B cell (primary cell): ENCODE measurements around the gene USP2. TPM values are rescaled to one million over a fixed set of nuclear protein-coding genes. Genes with fewer than 3 reads are reported as not detected.

Source experiments
- ATAC-seq: fragments of 200-7000 bp; cut with Tn5 transposase; one replicate; pipeline ENCODE4 v1.10.0; 2021; ENCODE audit warnings: low read depth, mild to moderate bottlenecking, moderate number of reproducible peaks, moderate library complexity
- CTCF ChIA-PET: fragments of 350-600 bp; sonication (Branson Sonifier 250); formaldehyde crosslinking; loops from one replicate; lab custom pipeline; 2021; ENCODE audit warnings: antibody characterized with exemption, inconsistent platforms; lab: Charles Lee
- POLR2A ChIA-PET: fragments of 350-600 bp; sonication (Branson Sonifier 250); formaldehyde crosslinking; loops from one replicate; lab custom pipeline; 2021; ENCODE audit warnings: antibody characterized with exemption; lab: Charles Lee
- DNase-seq: peaks from one replicate; pipeline ENCODE4 v3.0.0; 2013
- H2AFZ ChIP-seq: 2 replicates; pipeline ENCODE4 v1.6.1; 2012; ENCODE audit warnings: mild to moderate bottlenecking, low read depth, low read length; ENCODE audit not compliant: insufficient read depth, poor library complexity, severe bottlenecking
- H3K27ac ChIP-seq, 2 donors: 1 replicate in 1 of 2; 2 replicates in 1 of 2; pipeline ENCODE4 v1.5.1; 2012 to 2013; ENCODE audit warnings: low read length in 2 of 2, mild to moderate bottlenecking in 2 of 2, moderate library complexity in 1 of 2
- H3K27me3 ChIP-seq, 4 experiments: fragments of 200-600 bp in 1 of 4; sonication (generic) in 1 of 4; replicated peaks in 1 of 4; 1 replicate in 2 of 4; 2 replicates in 2 of 4; pipeline versions ENCODE4 v1.6.1 to v1.7.0; 2013 to 2016; ENCODE audit warnings: low read length in 3 of 4, mild to moderate bottlenecking in 2 of 4, mixed read lengths in 1 of 4, moderate library complexity in 1 of 4; ENCODE audit not compliant: insufficient read depth in 4 of 4, control insufficient read depth in 3 of 4; ENCODE audit errors: control extremely low read depth in 1 of 4
- H3K36me3 ChIP-seq, 2 experiments: replicated peaks in 1 of 2; 1 replicate in 1 of 2; 2 replicates in 1 of 2; pipeline versions ENCODE4 v1.6.1 to v1.7.1; 2013; ENCODE audit warnings: low read length in 1 of 2; ENCODE audit not compliant: insufficient read depth in 2 of 2, control insufficient read depth in 1 of 2; ENCODE audit errors: control extremely low read depth in 1 of 2, extremely low read depth in 1 of 2
- H3K4me1 ChIP-seq, 2 donors: fragments of 200-600 bp in 1 of 2; sonication (generic) in 1 of 2; 1 replicate in 1 of 2; 2 replicates in 1 of 2; pipeline versions ENCODE4 v1.5.1 to v1.6.1; 2013 to 2017; ENCODE audit warnings: low read length in 2 of 2; ENCODE audit not compliant: control insufficient read depth in 2 of 2, insufficient read depth in 2 of 2
- H3K4me2 ChIP-seq: replicated peaks from 2 replicates; pipeline ENCODE3; 2012; ENCODE audit warnings: mild to moderate bottlenecking, low read depth, low read length; ENCODE audit not compliant: poor library complexity, severe bottlenecking
- H3K4me3 ChIP-seq, 5 experiments: fragments of 200-600 bp in 1 of 5; sonication (generic) in 1 of 5; 1 replicate in 3 of 5; 2 replicates in 2 of 5; pipeline versions ENCODE4 v1.5.1 to v1.7.0; 2011 to 2016; ENCODE audit warnings: low read length in 4 of 5, mild to moderate bottlenecking in 4 of 5, low read depth in 2 of 5, control low read depth in 1 of 5, moderate library complexity in 1 of 5; ENCODE audit not compliant: insufficient read depth in 1 of 5; ENCODE audit errors: control extremely low read depth in 1 of 5, extremely low read depth in 1 of 5
- H3K79me2 ChIP-seq: fragments of 200-600 bp; sonication (generic); one replicate; pipeline ENCODE4 v1.6.0; 2016; ENCODE audit warnings: low read length; ENCODE audit not compliant: control insufficient read depth, insufficient read depth
- H3K9ac ChIP-seq: fragments of 200-600 bp; sonication (generic); 2 replicates; pipeline ENCODE4 v1.6.1; 2017; ENCODE audit warnings: mild to moderate bottlenecking, low read length, moderate library complexity
- H3K9me3 ChIP-seq, 3 donors: one replicate each; pipeline versions ENCODE4 v1.6.1 to v1.7.1; 2013; ENCODE audit warnings: low read length in 2 of 3; ENCODE audit not compliant: control insufficient read depth in 2 of 3, insufficient read depth in 1 of 3; ENCODE audit errors: control extremely low read depth in 1 of 3
- H4K20me1 ChIP-seq: 2 replicates; pipeline ENCODE4 v1.6.0; 2012; ENCODE audit warnings: mild to moderate bottlenecking, low read length; ENCODE audit not compliant: insufficient read depth, control insufficient read depth, poor library complexity, severe bottlenecking
- H3K27ac Mint-ChIP-seq: one replicate; pipeline ENCODE4 v1.8.0; 2021; ENCODE audit warnings: mixed read lengths
- H3K27me3 Mint-ChIP-seq: one replicate; pipeline ENCODE4 v1.8.0; 2021; ENCODE audit warnings: mixed read lengths
- H3K4me1 Mint-ChIP-seq: one replicate; pipeline ENCODE4 v1.8.0; 2021; ENCODE audit warnings: mixed read lengths
- H3K4me3 Mint-ChIP-seq: one replicate; pipeline ENCODE4 v1.8.0; 2021; ENCODE audit warnings: mixed read lengths
- H3K9me3 Mint-ChIP-seq: one replicate; pipeline ENCODE4 v1.8.0; 2022; ENCODE audit warnings: mixed read lengths; ENCODE audit not compliant: insufficient read depth
- EZH2 ChIP-seq: IDR thresholded peaks from 2 replicates; pipeline ENCODE4 v1.6.1; 2012; ENCODE audit warnings: borderline replicate concordance, low read depth, mild to moderate bottlenecking, moderate library complexity, low read length; ENCODE audit not compliant: insufficient read depth, poor library complexity, severe bottlenecking
- WGBS: methylation state at CpG from one replicate; pipeline ENCODE4 v1.1.5; 2013; ENCODE audit warnings: missing lambda C conversion rate; ENCODE audit not compliant: insufficient coverage; 5-methylcytosine and 5-hydroxymethylcytosine counted together
- intact Hi-C: fragments of 100-400 bp; cut with micrococcal nuclease; formaldehyde crosslinking; loops from one replicate; pipeline ENCODE4 v1.10.0; 2022
- polyA plus RNA-seq: library from polyadenylated mRNA; depleted of rRNA; stranded (reverse); fragments of >200 nt; gene quantifications from 2 replicates; pipeline ENCODE4 v1.2.3, GENCODE V29; 2012
- total RNA-seq, 2 donors: library from RNA; stranded (reverse); fragments of 120-200 nt in 1 of 2; gene quantifications; 1 replicate in 1 of 2; 2 replicates in 1 of 2; pipeline versions ENCODE4 v1.2.3 to v1.2.4, GENCODE V29; 2013 to 2022
- TF ChIP-seq, protein P1 (sequence below): fragments of 200-600 bp; IDR thresholded peaks from one replicate; pipeline ENCODE4 v1.8.0; 2022; ENCODE audit warnings: antibody characterized with exemption, mild to moderate bottlenecking

The USP2 gene
- total and polyA plus RNA-seq, 2 donors (not counting 1 experiment from before 2014, with no cell fraction given): 0.09 TPM; not detected in 1

DNA sequence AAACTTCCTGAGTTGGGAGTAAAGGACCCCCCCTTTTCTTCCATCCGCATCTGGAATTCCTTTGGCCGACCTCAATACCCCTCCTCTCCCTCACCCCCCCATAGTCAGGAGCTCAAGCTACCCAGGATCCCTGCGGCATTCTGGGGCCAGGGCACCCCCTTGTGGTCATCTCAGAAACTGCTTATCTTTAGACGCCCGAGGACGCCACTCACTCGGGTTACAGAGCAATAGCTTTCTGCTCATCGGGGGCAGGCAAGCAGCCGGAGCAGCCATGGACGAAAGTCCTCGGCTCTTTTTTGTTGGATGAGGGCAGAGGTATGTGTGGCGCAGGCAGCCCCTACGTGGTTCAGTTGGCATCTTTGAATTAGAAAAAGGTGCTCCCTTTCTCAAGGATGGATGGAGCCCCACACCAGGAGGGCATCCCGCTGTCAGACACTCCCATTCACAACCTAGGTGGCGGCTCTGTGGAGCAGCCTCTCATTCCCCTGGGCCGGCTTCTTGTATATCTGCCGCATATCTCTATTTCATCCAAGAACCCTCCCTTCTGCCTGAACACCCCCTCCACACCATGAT lies 43.1 kb downstream of the USP2 start:
- POLR2A ChIA-PET: interaction anchor here (0.6 to 1.5 kb wide), 3 partner anchors 16 to 236 kb away, joined by 3 to 11 read pairs (median 8); no protein-coding TSS in a partner anchor
- peak; percentile 78 for DNase-seq
- Histone ChIP-seq H3K79me2 (peaks cover 12% of the 10 kb centered on the region), H3K4me3 (no peak overlapping the region), H2AFZ (no peak overlapping the region), H3K4me1 (peaks cover 37 to 43% of the 10 kb centered on the region in 2 donors), H3K9ac (no peak overlapping the region), H4K20me1 (peaks cover 7% of the 10 kb centered on the region), H3K9me3 (peaks cover 0 to 3% (median 0%) of the 10 kb centered on the region in 3 donors), H3K27ac (no peak overlapping the region), H3K27me3 (peaks cover 0 to 49% (median 30%) of the 10 kb centered on the region in 4 experiments), H3K36me3 (peaks cover 0 to 2% of the 10 kb centered on the region in 2 experiments), H3K4me2 (no peak overlapping the region)
- Mint-ChIP-seq H3K27ac (no peak overlapping the region), H3K9me3 (no peaks in the 10 kb centered on the region), H3K4me3 (peak overlapping the region; percentile 64), H3K27me3 (peaks cover 28% of the 10 kb centered on the region), H3K4me1 (peaks cover 40% of the 10 kb centered on the region)
- CTCF ChIA-PET: interaction anchor here (0.7 to 4.0 kb wide), 11 partner anchors 11 to 236 kb away, joined by 3 to 45 read pairs (median 5); partner anchors contain the start of genes CBL and NLRX1
- ATAC-seq: peak; percentile 13
- intact Hi-C loops: no loop called here
- 14% methylated on average over 7 of the region's 17 CpGs for WGBS
- TF ChIP-seq, protein P1, sequence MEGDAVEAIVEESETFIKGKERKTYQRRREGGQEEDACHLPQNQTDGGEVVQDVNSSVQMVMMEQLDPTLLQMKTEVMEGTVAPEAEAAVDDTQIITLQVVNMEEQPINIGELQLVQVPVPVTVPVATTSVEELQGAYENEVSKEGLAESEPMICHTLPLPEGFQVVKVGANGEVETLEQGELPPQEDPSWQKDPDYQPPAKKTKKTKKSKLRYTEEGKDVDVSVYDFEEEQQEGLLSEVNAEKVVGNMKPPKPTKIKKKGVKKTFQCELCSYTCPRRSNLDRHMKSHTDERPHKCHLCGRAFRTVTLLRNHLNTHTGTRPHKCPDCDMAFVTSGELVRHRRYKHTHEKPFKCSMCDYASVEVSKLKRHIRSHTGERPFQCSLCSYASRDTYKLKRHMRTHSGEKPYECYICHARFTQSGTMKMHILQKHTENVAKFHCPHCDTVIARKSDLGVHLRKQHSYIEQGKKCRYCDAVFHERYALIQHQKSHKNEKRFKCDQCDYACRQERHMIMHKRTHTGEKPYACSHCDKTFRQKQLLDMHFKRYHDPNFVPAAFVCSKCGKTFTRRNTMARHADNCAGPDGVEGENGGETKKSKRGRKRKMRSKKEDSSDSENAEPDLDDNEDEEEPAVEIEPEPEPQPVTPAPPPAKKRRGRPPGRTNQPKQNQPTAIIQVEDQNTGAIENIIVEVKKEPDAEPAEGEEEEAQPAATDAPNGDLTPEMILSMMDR: peak; percentile 76
- TF ChIP-seq EZH2: no peak
